C4-2B (cell line): Measurements from ENCODE around the gene GAMT.

Source experiments
- ZFX ChIP-seq: fragments of 450-650 bp; IDR thresholded peaks from 2 replicates; pipeline ENCODE4 v1.6.1; 2017
- TF ChIP-seq, protein P1 (sequence below): fragments of 450-650 bp; conservative IDR thresholded peaks from 2 replicates; pipeline ENCODE4 v1.5.1; 2017; ENCODE audit warnings: mild to moderate bottlenecking

- TF ChIP-seq, protein P1, sequence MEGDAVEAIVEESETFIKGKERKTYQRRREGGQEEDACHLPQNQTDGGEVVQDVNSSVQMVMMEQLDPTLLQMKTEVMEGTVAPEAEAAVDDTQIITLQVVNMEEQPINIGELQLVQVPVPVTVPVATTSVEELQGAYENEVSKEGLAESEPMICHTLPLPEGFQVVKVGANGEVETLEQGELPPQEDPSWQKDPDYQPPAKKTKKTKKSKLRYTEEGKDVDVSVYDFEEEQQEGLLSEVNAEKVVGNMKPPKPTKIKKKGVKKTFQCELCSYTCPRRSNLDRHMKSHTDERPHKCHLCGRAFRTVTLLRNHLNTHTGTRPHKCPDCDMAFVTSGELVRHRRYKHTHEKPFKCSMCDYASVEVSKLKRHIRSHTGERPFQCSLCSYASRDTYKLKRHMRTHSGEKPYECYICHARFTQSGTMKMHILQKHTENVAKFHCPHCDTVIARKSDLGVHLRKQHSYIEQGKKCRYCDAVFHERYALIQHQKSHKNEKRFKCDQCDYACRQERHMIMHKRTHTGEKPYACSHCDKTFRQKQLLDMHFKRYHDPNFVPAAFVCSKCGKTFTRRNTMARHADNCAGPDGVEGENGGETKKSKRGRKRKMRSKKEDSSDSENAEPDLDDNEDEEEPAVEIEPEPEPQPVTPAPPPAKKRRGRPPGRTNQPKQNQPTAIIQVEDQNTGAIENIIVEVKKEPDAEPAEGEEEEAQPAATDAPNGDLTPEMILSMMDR: no peak
- no peak for TF ChIP-seq ZFX
These were observed 22.3 kb upstream of the GAMT start for GRCh38 chr19:1423436-1424191.
